Measurements from ENCODE around the gene BRIP1. TPM values are rescaled to one million over a fixed set of nuclear protein-coding genes. Genes with fewer than 3 reads are reported as not detected.

Gene BRIP1
- total and polyA plus RNA-seq, 4 donors, result 0.21 to 4.3 (median 0.82) TPM

GRCh38 chr17:61833536-61834193 is 29.7 kb downstream of the BRIP1 start:
- DNase-seq (peak in 2 of 3 donors; percentile 77 to 82), ATAC-seq (ENCODE audit: insufficient read depth, low FRiP score) (no peak)
- H3K27me3 ChIP-seq (ENCODE audit: control insufficient read depth in 3 of 3, insufficient read depth in 3 of 3, low read length in 2 of 3), result no peaks in the 10 kb centered on the region
- 90 to 94% methylated on average over 7 of the region's 7 CpGs for WGBS, 2 donors
- no peaks in the 10 kb centered on the region for H3K9me3 ChIP-seq (ENCODE audit: control insufficient read depth in 4 of 4, insufficient read depth in 3 of 4, low read length in 3 of 4)
- peaks cover 0 to 36% (median 6%) of the 10 kb centered on the region in 5 donors for H3K4me1 ChIP-seq (ENCODE audit: control insufficient read depth in 5 of 5, insufficient read depth in 5 of 5, low read length in 5 of 5)
- no peak overlapping the region for H3K27ac ChIP-seq (ENCODE audit: low read depth in 1 of 2, low read length in 1 of 2)
- H3K36me3 ChIP-seq (ENCODE audit: control insufficient read depth in 4 of 4, insufficient read depth in 4 of 4, low read length in 4 of 4), result no peaks in the 10 kb centered on the region
- TF ChIP-seq, protein P1, sequence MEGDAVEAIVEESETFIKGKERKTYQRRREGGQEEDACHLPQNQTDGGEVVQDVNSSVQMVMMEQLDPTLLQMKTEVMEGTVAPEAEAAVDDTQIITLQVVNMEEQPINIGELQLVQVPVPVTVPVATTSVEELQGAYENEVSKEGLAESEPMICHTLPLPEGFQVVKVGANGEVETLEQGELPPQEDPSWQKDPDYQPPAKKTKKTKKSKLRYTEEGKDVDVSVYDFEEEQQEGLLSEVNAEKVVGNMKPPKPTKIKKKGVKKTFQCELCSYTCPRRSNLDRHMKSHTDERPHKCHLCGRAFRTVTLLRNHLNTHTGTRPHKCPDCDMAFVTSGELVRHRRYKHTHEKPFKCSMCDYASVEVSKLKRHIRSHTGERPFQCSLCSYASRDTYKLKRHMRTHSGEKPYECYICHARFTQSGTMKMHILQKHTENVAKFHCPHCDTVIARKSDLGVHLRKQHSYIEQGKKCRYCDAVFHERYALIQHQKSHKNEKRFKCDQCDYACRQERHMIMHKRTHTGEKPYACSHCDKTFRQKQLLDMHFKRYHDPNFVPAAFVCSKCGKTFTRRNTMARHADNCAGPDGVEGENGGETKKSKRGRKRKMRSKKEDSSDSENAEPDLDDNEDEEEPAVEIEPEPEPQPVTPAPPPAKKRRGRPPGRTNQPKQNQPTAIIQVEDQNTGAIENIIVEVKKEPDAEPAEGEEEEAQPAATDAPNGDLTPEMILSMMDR (IDR thresholded peaks at IDR 0.05; ENCODE audit: control extremely low read depth, extremely low read depth), result no peak
- no peak overlapping the region for H3K4me3 ChIP-seq
- H3K9ac ChIP-seq (ENCODE audit: insufficient read depth in 1 of 2, low read length in 2 of 2), result no peak overlapping the region

GRCh38 chr17:61832463-61832862 is 30.9 kb downstream of the BRIP1 start:
- Histone ChIP-seq H3K27me3 (ENCODE audit: control insufficient read depth in 3 of 3, insufficient read depth in 3 of 3, low read length in 2 of 3) (no peaks in the 10 kb centered on the region), H3K27ac (ENCODE audit: low read depth in 1 of 2, low read length in 1 of 2) (no peak overlapping the region), H3K9ac (ENCODE audit: insufficient read depth in 1 of 2, low read length in 2 of 2) (no peak overlapping the region), H3K4me3 (no peak overlapping the region), H3K4me1 (ENCODE audit: control insufficient read depth in 5 of 5, insufficient read depth in 5 of 5, low read length in 5 of 5) (peaks cover 0 to 36% (median 6%) of the 10 kb centered on the region in 5 donors), H3K36me3 (ENCODE audit: control insufficient read depth in 4 of 4, insufficient read depth in 4 of 4, low read length in 4 of 4) (no peaks in the 10 kb centered on the region), H3K9me3 (ENCODE audit: control insufficient read depth in 4 of 4, insufficient read depth in 3 of 4, low read length in 3 of 4) (peaks cover 0 to 3% (median 0%) of the 10 kb centered on the region in 4 donors)
- WGBS, 2 donors, result 93 to 94% methylated on average over 3 of the region's 3 CpGs
- TF ChIP-seq, protein P1 (IDR thresholded peaks at IDR 0.05; ENCODE audit: control extremely low read depth, extremely low read depth), result no peak
- no peak for DNase-seq
- ATAC-seq (ENCODE audit: insufficient read depth, low FRiP score), result no peak

- TF ChIP-seq, protein P1 (IDR thresholded peaks at IDR 0.05; ENCODE audit: control extremely low read depth, extremely low read depth), result no peak
- ATAC-seq (ENCODE audit: insufficient read depth, low FRiP score), result no peak
- Histone ChIP-seq H3K36me3 (ENCODE audit: control insufficient read depth in 4 of 4, insufficient read depth in 4 of 4, low read length in 4 of 4) (peaks cover 0 to 6% (median 0%) of the 10 kb centered on the region in 4 donors), H3K9me3 (ENCODE audit: control insufficient read depth in 4 of 4, insufficient read depth in 3 of 4, low read length in 3 of 4) (peaks cover 0 to 3% (median 0%) of the 10 kb centered on the region in 4 donors), H3K27me3 (ENCODE audit: control insufficient read depth in 3 of 3, insufficient read depth in 3 of 3, low read length in 2 of 3) (no peaks in the 10 kb centered on the region), H3K4me3 (no peak overlapping the region), H3K4me1 (ENCODE audit: control insufficient read depth in 5 of 5, insufficient read depth in 5 of 5, low read length in 5 of 5) (peaks cover 0 to 25% (median 5%) of the 10 kb centered on the region in 5 donors), H3K27ac (ENCODE audit: low read depth in 1 of 2, low read length in 1 of 2) (no peak overlapping the region), H3K9ac (ENCODE audit: insufficient read depth in 1 of 2, low read length in 2 of 2) (no peak overlapping the region)
- DNase-seq, result no peak
- WGBS, 2 donors, result 97 to 99% methylated on average over 1 of the region's 1 CpG
Observed at GRCh38 chr17:61831099-61831498, 32.2 kb downstream of the BRIP1 start.

Measured in lung (tissue), 12 donors.